ENCODE measurements around the gene KHDC4. TPM values are rescaled to one million over a fixed set of nuclear protein-coding genes. Genes with fewer than 3 reads are reported as not detected.

KHDC4 gene
- total and polyA plus RNA-seq, 2 donors (not counting 1 experiment from before 2014, with no cell fraction given), result 24.6 to 25.4 TPM

- Histone ChIP-seq H3K27me3 (ENCODE audit: control insufficient read depth, insufficient read depth, low read length) (no peaks in the 10 kb centered on the region), H3K4me3 (replicated peaks in 1 of 4; ENCODE audit: control extremely low read depth in 1 of 4, insufficient read depth in 1 of 4, low read depth in 3 of 4, low read length in 4 of 4) (no peak overlapping the region), H3K27ac (ENCODE audit: insufficient read depth, low read length) (peak overlapping the region; percentile 69), H3K4me1 (ENCODE audit: control insufficient read depth, extremely low read depth, insufficient read depth, low read length) (peaks cover 20% of the 10 kb centered on the region), H3K4me2 (ENCODE audit: extremely low read depth, insufficient read depth, low read length) (peak overlapping the region; percentile 17), H4K20me1 (ENCODE audit: control insufficient read depth, extremely low read depth, insufficient read depth, low read length) (peaks cover 1% of the 10 kb centered on the region), H3K9ac (ENCODE audit: insufficient read depth, low read length) (peak overlapping the region; percentile 39), H2AFZ (ENCODE audit: low read length) (no peak overlapping the region), H3K9me3 (ENCODE audit: control insufficient read depth, insufficient read depth, low read depth, low read length) (no peaks in the 10 kb centered on the region), H3K36me3 (ENCODE audit: control insufficient read depth, insufficient read depth, low read length) (peaks cover 51% of the 10 kb centered on the region), H3K79me2 (ENCODE audit: control insufficient read depth, insufficient read depth, low read length) (peaks cover 18% of the 10 kb centered on the region)
- TF ChIP-seq EZH2 (IDR thresholded peaks at IDR 0.05; ENCODE audit: low read length, missing control alignments) (no peak), CTCF (conservative IDR thresholded peaks at IDR 0.05 in 1 of 2, IDR thresholded peaks at IDR 0.05 in 1 of 2; ENCODE audit: low read depth in 1 of 2, low read length in 2 of 2) (peak; percentile 23 to 40)
- peak; percentile 90 to 98 for DNase-seq (ENCODE audit: low read depth in 2 of 2)
Measured at GRCh38 chr1:155961937-155962336, 27.7 kb upstream of the KHDC4 start.

GRCh38 chr1:155960081-155960745 lies 26.0 kb upstream of the KHDC4 start:
- peaks cover 9% of the 10 kb centered on the region for H3K79me2 ChIP-seq (ENCODE audit: control insufficient read depth, insufficient read depth, low read length)
- H2AFZ ChIP-seq (ENCODE audit: low read length), result no peak overlapping the region
- no peak overlapping the region for H3K4me2 ChIP-seq (ENCODE audit: extremely low read depth, insufficient read depth, low read length)
- no peaks in the 10 kb centered on the region for H3K27me3 ChIP-seq (ENCODE audit: control insufficient read depth, insufficient read depth, low read length)
- H3K9me3 ChIP-seq (ENCODE audit: control insufficient read depth, insufficient read depth, low read depth, low read length), result no peaks in the 10 kb centered on the region
- no peak for DNase-seq (ENCODE audit: low read depth in 2 of 2)
- no peak overlapping the region for H3K4me3 ChIP-seq (replicated peaks in 1 of 4; ENCODE audit: control extremely low read depth in 1 of 4, insufficient read depth in 1 of 4, low read depth in 3 of 4, low read length in 4 of 4)
- H3K27ac ChIP-seq (ENCODE audit: insufficient read depth, low read length), result peak overlapping the region; percentile 61
- H4K20me1 ChIP-seq (ENCODE audit: control insufficient read depth, extremely low read depth, insufficient read depth, low read length), result peaks cover 1% of the 10 kb centered on the region
- H3K4me1 ChIP-seq (ENCODE audit: control insufficient read depth, extremely low read depth, insufficient read depth, low read length), result peaks cover 20% of the 10 kb centered on the region
- H3K36me3 ChIP-seq (ENCODE audit: control insufficient read depth, insufficient read depth, low read length), result peaks cover 42% of the 10 kb centered on the region
- no peak for TF ChIP-seq CTCF (conservative IDR thresholded peaks at IDR 0.05 in 1 of 2, IDR thresholded peaks at IDR 0.05 in 1 of 2; ENCODE audit: low read depth in 1 of 2, low read length in 2 of 2)
- no peak for TF ChIP-seq EZH2 (IDR thresholded peaks at IDR 0.05; ENCODE audit: low read length, missing control alignments)
- no peak overlapping the region for H3K9ac ChIP-seq (ENCODE audit: insufficient read depth, low read length)

GRCh38 chr1:155957411-155957915 lies 23.2 kb upstream of the KHDC4 start:
- Histone ChIP-seq H3K79me2 (ENCODE audit: control insufficient read depth, insufficient read depth, low read length) (peaks cover 5% of the 10 kb centered on the region), H3K4me2 (ENCODE audit: extremely low read depth, insufficient read depth, low read length) (no peak overlapping the region), H4K20me1 (ENCODE audit: control insufficient read depth, extremely low read depth, insufficient read depth, low read length) (peaks cover 1% of the 10 kb centered on the region), H3K9ac (ENCODE audit: insufficient read depth, low read length) (no peak overlapping the region), H3K4me3 (replicated peaks in 1 of 4; ENCODE audit: control extremely low read depth in 1 of 4, insufficient read depth in 1 of 4, low read depth in 3 of 4, low read length in 4 of 4) (no peak overlapping the region), H3K36me3 (ENCODE audit: control insufficient read depth, insufficient read depth, low read length) (peaks cover 38% of the 10 kb centered on the region), H3K4me1 (ENCODE audit: control insufficient read depth, extremely low read depth, insufficient read depth, low read length) (peaks cover 13% of the 10 kb centered on the region), H2AFZ (ENCODE audit: low read length) (no peak overlapping the region), H3K27me3 (ENCODE audit: control insufficient read depth, insufficient read depth, low read length) (no peaks in the 10 kb centered on the region), H3K27ac (ENCODE audit: insufficient read depth, low read length) (no peak overlapping the region), H3K9me3 (ENCODE audit: control insufficient read depth, insufficient read depth, low read depth, low read length) (no peaks in the 10 kb centered on the region)
- DNase-seq (ENCODE audit: low read depth in 2 of 2), result no peak
- TF ChIP-seq CTCF (conservative IDR thresholded peaks at IDR 0.05 in 1 of 2, IDR thresholded peaks at IDR 0.05 in 1 of 2; ENCODE audit: low read depth in 1 of 2, low read length in 2 of 2) (no peak), EZH2 (IDR thresholded peaks at IDR 0.05; ENCODE audit: low read length, missing control alignments) (no peak)
